DMS53 (cell line): ENCODE measurements around the gene PGA3.
"Not testable (repeated sequence)": the region's sequence is repeated elsewhere in the genome, so short reads cannot be mapped to it uniquely, and the experiment has no call there.

ENCODE experiments used
- DNase-seq: peaks from one replicate; lab custom pipeline; 2025; lab: John Stamatoyannopoulos, UW

The PGA3 gene

DNA sequence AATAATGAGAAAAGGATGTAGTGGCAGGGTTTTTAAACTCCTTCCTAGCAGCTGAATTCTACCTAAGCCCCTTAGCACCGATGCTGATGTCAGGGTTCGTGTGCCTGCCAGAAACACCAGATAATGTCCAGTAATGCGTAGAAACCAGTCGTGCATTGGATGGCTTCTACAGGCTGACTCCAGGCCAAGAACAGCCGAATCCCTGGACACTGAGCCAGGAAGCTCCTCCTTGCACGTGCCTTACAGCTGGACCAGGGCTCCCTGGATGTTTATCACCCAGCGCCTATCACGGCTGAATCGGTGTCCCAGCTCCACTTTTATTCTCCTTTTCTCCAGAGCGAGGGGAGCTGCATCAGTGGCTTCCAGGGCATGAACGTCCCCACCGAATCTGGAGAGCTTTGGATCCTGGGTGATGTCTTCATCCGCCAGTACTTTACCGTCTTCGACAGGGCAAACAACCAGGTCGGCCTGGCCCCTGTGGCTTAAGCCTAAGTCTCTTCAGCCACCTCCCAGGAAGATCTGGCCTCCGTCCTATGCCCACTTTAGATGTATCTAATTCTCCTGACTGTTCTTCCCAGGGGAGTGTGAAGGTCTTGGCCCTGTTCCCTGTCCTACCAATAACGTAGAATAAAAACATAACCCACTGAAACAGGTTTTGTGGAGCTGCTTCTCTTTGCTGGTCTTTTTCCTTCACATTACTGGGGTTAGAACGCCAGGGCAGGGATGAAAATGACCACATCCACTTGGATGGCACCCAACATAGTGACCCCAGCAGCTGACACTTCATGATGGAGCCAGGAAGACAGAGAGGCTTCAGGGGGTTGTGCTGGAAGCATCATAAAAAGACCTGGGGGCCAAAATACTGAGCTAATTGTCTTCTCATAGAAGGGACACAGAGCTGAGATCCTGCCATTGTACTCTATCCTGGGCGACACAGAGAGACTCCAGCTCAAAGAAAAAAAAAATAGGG lies 47.8 kb downstream of the PGA3 start:
- not testable (repeated sequence) for DNase-seq

DNA sequence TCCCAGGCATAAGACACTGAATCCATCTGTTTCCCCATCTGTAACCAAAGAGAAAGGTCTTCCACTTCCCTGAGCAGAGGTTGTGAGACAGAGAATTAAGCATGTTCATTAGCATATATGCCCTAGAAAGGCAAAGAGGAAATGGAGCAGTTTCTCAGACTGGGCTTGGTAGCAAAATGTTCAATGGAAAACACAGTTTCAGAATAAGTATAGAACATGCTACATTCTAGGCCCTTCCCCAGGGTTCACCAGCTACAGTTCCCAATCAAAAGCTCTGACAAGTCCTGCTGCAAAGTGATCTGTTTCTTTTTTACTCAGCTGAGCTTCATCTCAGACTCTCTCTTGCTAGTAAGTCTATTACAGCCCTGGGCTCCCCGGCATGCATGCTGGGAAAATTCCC lies 49.0 kb downstream of the PGA3 start:
- DNase-seq, result not testable (repeated sequence)

GRCh38 chr11:61254403-61255025 lies 51.2 kb downstream of the PGA3 start:
- peak; percentile 78 for DNase-seq

- DNase-seq, result no peak
These were observed 53.6 kb downstream of the PGA3 start for GRCh38 chr11:61256710-61257482.

- DNase-seq, result no peak
These were observed 55.2 kb downstream of the PGA3 start for GRCh38 chr11:61258546-61258945.

- no peak for DNase-seq
These were observed 56.0 kb downstream of the PGA3 start for GRCh38 chr11:61259363-61259762.
